Neural cell (in vitro differentiated cells): ENCODE data around the gene ETV3L. TPM values are rescaled to one million over a fixed set of nuclear protein-coding genes. Genes with fewer than 3 reads are reported as not detected.

ENCODE experiments used
- H2AFZ ChIP-seq: fragments of 200-600, 300-800 bp; sonication (generic), shearing (Covaris generic); 2 replicates; pipeline ENCODE4 v1.6.0; 2014; ENCODE audit warnings: low read depth, mild to moderate bottlenecking, antibody characterized with exemption, low read length, moderate library complexity
- H3F3A ChIP-seq: fragments of 200-600 bp; shearing (Covaris generic); 2 replicates; pipeline ENCODE4 v1.6.1; 2016; ENCODE audit warnings: mild to moderate bottlenecking, moderate library complexity, mixed read lengths, antibody characterized with exemption, low read length; ENCODE audit not compliant: insufficient read depth, poor library complexity, severe bottlenecking
- H3K27ac ChIP-seq: fragments of 200-600, 300-800 bp; sonication (generic), shearing (Covaris generic); 2 replicates; pipeline ENCODE4 v1.5.1; 2014; ENCODE audit warnings: mild to moderate bottlenecking, low read length, moderate library complexity
- H3K27me3 ChIP-seq: fragments of 300-800, 200-600 bp; sonication (generic), shearing (Covaris generic); 2 replicates; pipeline ENCODE4 v1.6.0; 2014; ENCODE audit warnings: mild to moderate bottlenecking, low read depth, low read length, moderate library complexity; ENCODE audit not compliant: insufficient read depth
- H3K36me3 ChIP-seq: fragments of 300-800, 200-600 bp; sonication (generic), shearing (Covaris generic); 2 replicates; pipeline ENCODE4 v1.5.1; 2014; ENCODE audit warnings: mild to moderate bottlenecking, antibody characterized with exemption, low read length, moderate library complexity; ENCODE audit not compliant: insufficient read depth
- H3K4me2 ChIP-seq: fragments of 300-800, 200-600 bp; sonication (generic), shearing (Covaris generic); 2 replicates; pipeline ENCODE4 v1.6.0; 2014; ENCODE audit warnings: mild to moderate bottlenecking, low read length
- H3K4me3 ChIP-seq: fragments of 300-800, 200-600 bp; sonication (generic), shearing (Covaris generic); 2 replicates; pipeline ENCODE4 v1.5.1; 2014; ENCODE audit warnings: mild to moderate bottlenecking, low read length, moderate library complexity
- H3K79me2 ChIP-seq: fragments of 200-600 bp; shearing (Covaris generic); replicated peaks from 2 replicates; pipeline ENCODE4 v1.6.0; 2014; ENCODE audit warnings: mild to moderate bottlenecking, low read length, moderate library complexity; ENCODE audit not compliant: insufficient read depth
- H3K9ac ChIP-seq: fragments of 300-800, 200-600 bp; sonication (generic), shearing (Covaris generic); 2 replicates; pipeline ENCODE4 v1.6.1; 2016; ENCODE audit warnings: mild to moderate bottlenecking, low read length, mixed read lengths
- H3K9me2 ChIP-seq: fragments of 200-600 bp; shearing (Covaris generic); 2 replicates; pipeline ENCODE4 v1.6.1; 2016; ENCODE audit warnings: mild to moderate bottlenecking, low read length, mixed read lengths; ENCODE audit not compliant: insufficient read depth
- H3K9me3 ChIP-seq: fragments of 200-600, 300-800 bp; sonication (generic), shearing (Covaris generic); 2 replicates; pipeline ENCODE4 v1.6.1; 2016; ENCODE audit warnings: mild to moderate bottlenecking, mixed run types, low read length, moderate library complexity, mixed read lengths
- H4K20me1 ChIP-seq: fragments of 200-600 bp; shearing (Covaris generic); 2 replicates; pipeline ENCODE4 v1.6.1; 2016; ENCODE audit warnings: mild to moderate bottlenecking, mixed run types; ENCODE audit not compliant: insufficient read depth
- CTCF ChIP-seq: fragments of 450-650 bp; IDR thresholded peaks from 2 replicates; pipeline ENCODE4 v1.5.1; 2014; ENCODE audit warnings: antibody characterized with exemption, mild to moderate bottlenecking, moderate library complexity; ENCODE audit not compliant: poor library complexity, severe bottlenecking
- EP300 ChIP-seq: fragments of 450-650 bp; conservative IDR thresholded peaks from 2 replicates; pipeline ENCODE4 v1.6.1; 2014; ENCODE audit warnings: antibody characterized with exemption, mild to moderate bottlenecking, moderate library complexity; ENCODE audit not compliant: poor library complexity, severe bottlenecking
- EZH2 ChIP-seq: fragments of 200-600, 300-800 bp; shearing (Covaris generic), sonication (generic); IDR thresholded peaks from 2 replicates; pipeline ENCODE4 v1.6.1; 2014; ENCODE audit warnings: antibody characterized with exemption, low read length, borderline replicate concordance, mild to moderate bottlenecking; ENCODE audit not compliant: insufficient read depth, poor library complexity, severe bottlenecking
- MXI1 ChIP-seq: fragments of 450-650 bp; conservative IDR thresholded peaks from 2 replicates; pipeline ENCODE4 v1.6.1; 2014; ENCODE audit warnings: antibody characterized with exemption, mild to moderate bottlenecking; ENCODE audit not compliant: poor library complexity, severe bottlenecking
- POLR2AphosphoS5 ChIP-seq: IDR thresholded peaks from 2 replicates; pipeline ENCODE4 v1.6.1; 2012
- RAD21 ChIP-seq: fragments of 450-650 bp; conservative IDR thresholded peaks from 2 replicates; pipeline ENCODE4 v1.6.1; 2014; ENCODE audit warnings: antibody characterized with exemption, mild to moderate bottlenecking, moderate library complexity
- REST ChIP-seq: IDR thresholded peaks from 2 replicates; pipeline ENCODE4 v1.6.1; 2012; ENCODE audit warnings: borderline replicate concordance
- SMC3 ChIP-seq: fragments of 450-650 bp; conservative IDR thresholded peaks from 2 replicates; pipeline ENCODE4 v1.6.1; 2014; ENCODE audit warnings: antibody characterized with exemption, mild to moderate bottlenecking, moderate library complexity; ENCODE audit not compliant: poor library complexity
- TAF1 ChIP-seq: IDR thresholded peaks from 2 replicates; pipeline ENCODE4 v1.6.1; 2012; ENCODE audit warnings: low read depth
- polyA plus RNA-seq: library from polyadenylated mRNA; depleted of rRNA; stranded (reverse); fragments of >200 nt; gene quantifications from 2 replicates; pipeline ENCODE4 v1.2.3, GENCODE V29; 2014

The ETV3L gene
- polyA plus RNA-seq, 1 donor from 2014 or later, result not detected

GRCh38 chr1:157117527-157118057 is 18.0 kb upstream of the ETV3L start:
- no peaks in the 10 kb centered on the region for H3K36me3 ChIP-seq
- no peaks in the 10 kb centered on the region for H3K27me3 ChIP-seq
- H3K79me2 ChIP-seq, result no peaks in the 10 kb centered on the region
- no peak overlapping the region for H3K4me3 ChIP-seq
- no peaks in the 10 kb centered on the region for H4K20me1 ChIP-seq
- no peak overlapping the region for H3K27ac ChIP-seq
- H3K9ac ChIP-seq, result no peak overlapping the region
- H3K9me3 ChIP-seq, result no peaks in the 10 kb centered on the region
- H3F3A ChIP-seq, result no peaks in the 10 kb centered on the region
- no peaks in the 10 kb centered on the region for H3K9me2 ChIP-seq
- no peak for TF ChIP-seq EZH2
- no peak for TF ChIP-seq SMC3
- no peak for TF ChIP-seq REST
- no peak for TF ChIP-seq TAF1
- no peak for TF ChIP-seq EP300
- TF ChIP-seq MXI1, result no peak
- no peak for TF ChIP-seq POLR2AphosphoS5
- no peak for TF ChIP-seq CTCF
- TF ChIP-seq RAD21, result no peak
- H3K4me2 ChIP-seq, result no peak overlapping the region
- H2AFZ ChIP-seq, result no peak overlapping the region

DNA sequence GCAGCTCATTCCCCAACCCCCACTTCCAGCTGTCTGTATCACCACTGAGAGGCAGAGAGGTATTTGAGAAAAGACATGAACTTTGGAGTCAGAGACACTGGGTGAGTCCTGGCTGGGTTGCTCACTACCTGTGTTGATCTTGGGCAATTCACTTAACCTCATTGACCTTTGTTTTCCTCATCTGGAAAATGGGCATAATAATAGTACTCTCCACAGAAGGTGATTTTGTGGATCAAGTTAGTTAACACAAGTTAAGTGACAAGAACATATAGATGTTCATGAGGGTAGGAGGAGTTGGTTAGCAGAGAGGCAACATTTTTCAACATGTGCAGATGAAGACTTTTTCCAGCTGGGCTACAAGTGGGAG is 17.1 kb upstream of the ETV3L start:
- Histone ChIP-seq H3K4me2 (no peak overlapping the region), H3K9ac (no peak overlapping the region), H3F3A (no peaks in the 10 kb centered on the region), H3K9me3 (no peaks in the 10 kb centered on the region), H4K20me1 (no peaks in the 10 kb centered on the region), H3K27me3 (no peaks in the 10 kb centered on the region), H3K79me2 (no peaks in the 10 kb centered on the region), H3K27ac (no peak overlapping the region), H2AFZ (no peak overlapping the region), H3K36me3 (no peaks in the 10 kb centered on the region), H3K9me2 (no peaks in the 10 kb centered on the region), H3K4me3 (no peak overlapping the region)
- TF ChIP-seq POLR2AphosphoS5 (no peak), REST (no peak), EP300 (no peak), EZH2 (no peak), RAD21 (no peak), MXI1 (no peak), CTCF (no peak)
